ENCODE measurements around the gene SOX10. TPM values are rescaled to one million over a fixed set of nuclear protein-coding genes. Genes with fewer than 3 reads are reported as not detected.

SOX10 gene
- total RNA-seq, 1 experiment from 2014 or later = 2.4 TPM

DNA sequence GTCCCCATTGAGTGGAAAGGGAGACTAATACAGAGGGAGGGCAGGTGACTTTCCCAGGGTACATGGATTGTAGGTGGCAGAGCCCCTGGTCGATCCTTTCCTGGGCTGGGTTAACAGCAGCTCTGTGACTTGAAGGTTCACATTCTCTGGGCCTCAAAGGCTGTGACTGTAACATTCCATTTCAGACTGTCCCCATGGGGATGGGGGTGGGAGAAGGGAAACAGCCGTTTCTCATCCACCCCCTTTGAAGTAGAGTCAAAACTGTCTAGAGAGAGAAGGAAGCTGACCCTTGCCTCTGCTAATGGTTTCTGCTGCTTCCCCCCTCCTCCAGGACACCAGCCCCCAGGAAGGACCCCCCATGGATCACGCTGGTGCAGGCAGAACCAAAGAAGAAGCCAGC lies 59.0 kb downstream of the SOX10 start:
- H4K91ac ChIP-seq (ENCODE audit: insufficient read length, low read depth, low read length) = no peak overlapping the region
- no CpG with 5 or more reads among the region's 3 CpGs for WGBS (ENCODE audit: extremely low coverage, insufficient read length, low lambda C conversion rate)
- no peak overlapping the region for H2AFZ ChIP-seq (ENCODE audit: low read length)
- Mint-ChIP-seq H3K9me3 (no peaks in the 10 kb centered on the region), H3K27ac (no peak overlapping the region), H3K4me1 (0 out of 4 replicates have a peak, but pooled peaks cover 0 to 3% of the 10 kb centered on the region in 2 experiments), H3K4me3 (no peak overlapping the region), H3K27me3 (ENCODE audit: low read depth) (no peaks in the 10 kb centered on the region), H3K36me3 (ENCODE audit: insufficient read depth in 1 of 3, low read depth in 3 of 3) (peaks cover 0 to 48% (median 23%) of the 10 kb centered on the region in 3 experiments; a peak in 6 of 7 replicates)
- H3K23ac ChIP-seq (ENCODE audit: insufficient read length, low read depth, low read length) = no peak overlapping the region
- no peaks in the 10 kb centered on the region for H3K79me1 ChIP-seq (ENCODE audit: insufficient read depth, low read depth, low read length, poor library complexity, severe bottlenecking)
- H4K8ac ChIP-seq (replicated peaks; ENCODE audit: insufficient read length, low read depth, low read length) = no peak overlapping the region
- H3K4ac ChIP-seq (ENCODE audit: low read depth, low read length) = no peak overlapping the region
- no peak overlapping the region for H2BK5ac ChIP-seq (ENCODE audit: insufficient read length, low read length)
- no peak overlapping the region for H3K27ac ChIP-seq (ENCODE audit: insufficient read length, low read depth, low read length)
- H2BK20ac ChIP-seq (ENCODE audit: low read depth, low read length, poor library complexity, severe bottlenecking) = no peak overlapping the region
- no peaks in the 10 kb centered on the region for H3K9me3 ChIP-seq (ENCODE audit: control insufficient read depth, low read depth, low read length)
- H2BK12ac ChIP-seq (ENCODE audit: insufficient read length, low read depth, low read length) = no peak overlapping the region
- no peak for DNase-seq
- H4K5ac ChIP-seq (ENCODE audit: insufficient read length, low read depth, low read length) = no peak overlapping the region
- TF ChIP-seq, protein P1, sequence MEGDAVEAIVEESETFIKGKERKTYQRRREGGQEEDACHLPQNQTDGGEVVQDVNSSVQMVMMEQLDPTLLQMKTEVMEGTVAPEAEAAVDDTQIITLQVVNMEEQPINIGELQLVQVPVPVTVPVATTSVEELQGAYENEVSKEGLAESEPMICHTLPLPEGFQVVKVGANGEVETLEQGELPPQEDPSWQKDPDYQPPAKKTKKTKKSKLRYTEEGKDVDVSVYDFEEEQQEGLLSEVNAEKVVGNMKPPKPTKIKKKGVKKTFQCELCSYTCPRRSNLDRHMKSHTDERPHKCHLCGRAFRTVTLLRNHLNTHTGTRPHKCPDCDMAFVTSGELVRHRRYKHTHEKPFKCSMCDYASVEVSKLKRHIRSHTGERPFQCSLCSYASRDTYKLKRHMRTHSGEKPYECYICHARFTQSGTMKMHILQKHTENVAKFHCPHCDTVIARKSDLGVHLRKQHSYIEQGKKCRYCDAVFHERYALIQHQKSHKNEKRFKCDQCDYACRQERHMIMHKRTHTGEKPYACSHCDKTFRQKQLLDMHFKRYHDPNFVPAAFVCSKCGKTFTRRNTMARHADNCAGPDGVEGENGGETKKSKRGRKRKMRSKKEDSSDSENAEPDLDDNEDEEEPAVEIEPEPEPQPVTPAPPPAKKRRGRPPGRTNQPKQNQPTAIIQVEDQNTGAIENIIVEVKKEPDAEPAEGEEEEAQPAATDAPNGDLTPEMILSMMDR (conservative IDR thresholded peaks at IDR 0.05) = no peak
- no peaks in the 10 kb centered on the region for H3K4me1 ChIP-seq (ENCODE audit: insufficient read depth, low read length)
- no peak overlapping the region for H3K56ac ChIP-seq (ENCODE audit: insufficient read length, low read depth, low read length)
- no peak overlapping the region for H3K18ac ChIP-seq (ENCODE audit: insufficient read length, low read depth, low read length)
- H3K4me2 ChIP-seq (ENCODE audit: insufficient read depth, insufficient read length, low read length) = no peak overlapping the region
- H4K20me1 ChIP-seq (ENCODE audit: control insufficient read depth, insufficient read depth, insufficient read length) = no peaks in the 10 kb centered on the region
- no peak overlapping the region for H3K9ac ChIP-seq (ENCODE audit: extremely low read depth, insufficient read length, low read length)
- no peak overlapping the region for H2AK5ac ChIP-seq (ENCODE audit: insufficient read length, low read length)
- no peak overlapping the region for H2BK120ac ChIP-seq (ENCODE audit: low read depth, low read length, poor library complexity, severe bottlenecking)
- H3K14ac ChIP-seq (ENCODE audit: insufficient read depth, low read length) = no peak overlapping the region
- H3K27me3 ChIP-seq (ENCODE audit: insufficient read depth, low read length) = no peaks in the 10 kb centered on the region
- H2BK15ac ChIP-seq (ENCODE audit: low read depth, low read length) = no peak overlapping the region
- H3K79me2 ChIP-seq (ENCODE audit: insufficient read depth, low read length) = no peaks in the 10 kb centered on the region
- H3T11ph ChIP-seq (ENCODE audit: low read length) = no peak overlapping the region
- peaks cover 2% of the 10 kb centered on the region for H3K23me2 ChIP-seq (ENCODE audit: insufficient read length, low read depth, low read length, poor library complexity, severe bottlenecking)

All from H9 (cell line).